ENCODE results near the gene TMEM239.
"Not testable (repeated sequence)": the region's sequence is repeated elsewhere in the genome, so short reads cannot be mapped to it uniquely, and the experiment has no call there.

The TMEM239 gene

DNA sequence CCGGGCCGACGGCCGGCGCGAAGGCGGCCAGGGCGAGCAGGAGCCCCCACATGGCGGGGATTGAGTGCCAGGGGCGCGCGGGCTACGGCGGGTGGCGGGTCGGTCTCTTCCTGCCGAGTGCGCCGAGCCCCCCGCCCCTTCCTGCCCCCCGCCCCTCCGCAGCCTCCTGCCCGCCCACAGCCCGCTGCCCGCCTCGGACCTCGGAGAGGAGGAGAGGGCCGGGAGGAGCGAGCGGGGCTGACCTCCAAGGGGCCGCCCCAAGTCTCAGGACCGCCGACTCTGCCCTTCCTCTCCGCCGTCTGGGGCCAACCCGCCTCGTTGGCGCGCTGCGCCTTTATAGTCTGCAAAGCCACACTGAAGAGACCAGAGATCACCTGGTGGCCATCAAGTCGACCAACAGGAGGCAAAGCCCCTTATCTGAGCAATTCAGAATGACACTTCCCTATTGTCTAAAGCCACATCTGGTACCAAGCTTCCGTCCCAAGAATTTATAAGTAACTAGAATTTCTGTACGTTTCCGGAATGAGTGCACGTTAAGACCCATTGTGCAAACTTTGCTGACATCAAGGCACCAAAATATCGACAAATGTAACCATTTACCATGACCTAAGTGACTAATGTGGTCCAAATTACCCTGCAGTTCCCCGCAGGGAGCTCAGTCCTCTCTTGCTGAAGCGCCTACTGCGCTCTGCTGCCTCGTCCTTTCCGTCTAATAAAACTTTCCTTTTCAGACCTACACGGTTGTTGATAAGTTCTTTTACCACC, 15.5 kb upstream of the TMEM239 start, which contains the start of gene CPXM1:
CPXM1 (minus strand) TSS at position 107 of the 765 bp plus-strand sequence; CDS start at position 52, 55 bp downstream.
- FAIRE-seq: no peak

DNA sequence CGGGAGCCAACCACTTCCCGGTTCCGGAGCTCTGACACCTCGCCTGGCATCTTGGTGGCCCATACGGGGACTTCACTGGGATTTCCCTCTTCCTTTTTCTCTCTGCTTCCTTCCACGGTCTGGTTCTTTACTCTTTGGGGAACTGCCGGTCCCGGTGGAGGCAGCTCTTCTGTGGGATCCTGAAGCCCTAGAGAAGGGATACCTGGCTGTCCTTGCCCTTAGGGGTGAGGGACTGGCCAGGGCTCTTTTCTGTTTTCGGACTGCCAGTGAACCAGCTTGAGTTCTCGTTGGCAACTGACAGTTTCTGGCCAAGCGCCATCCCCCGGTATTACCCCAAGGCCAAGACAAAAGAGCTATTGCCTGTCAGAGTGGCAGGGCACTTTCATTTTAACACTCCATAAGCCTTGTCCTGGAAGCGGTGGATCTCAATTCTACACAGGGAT, 14.9 kb upstream of the TMEM239 start:
- no peak for FAIRE-seq

GRCh38 chr20:2804041-2804828, 11.9 kb upstream of the TMEM239 start:
- no peak for FAIRE-seq

DNA sequence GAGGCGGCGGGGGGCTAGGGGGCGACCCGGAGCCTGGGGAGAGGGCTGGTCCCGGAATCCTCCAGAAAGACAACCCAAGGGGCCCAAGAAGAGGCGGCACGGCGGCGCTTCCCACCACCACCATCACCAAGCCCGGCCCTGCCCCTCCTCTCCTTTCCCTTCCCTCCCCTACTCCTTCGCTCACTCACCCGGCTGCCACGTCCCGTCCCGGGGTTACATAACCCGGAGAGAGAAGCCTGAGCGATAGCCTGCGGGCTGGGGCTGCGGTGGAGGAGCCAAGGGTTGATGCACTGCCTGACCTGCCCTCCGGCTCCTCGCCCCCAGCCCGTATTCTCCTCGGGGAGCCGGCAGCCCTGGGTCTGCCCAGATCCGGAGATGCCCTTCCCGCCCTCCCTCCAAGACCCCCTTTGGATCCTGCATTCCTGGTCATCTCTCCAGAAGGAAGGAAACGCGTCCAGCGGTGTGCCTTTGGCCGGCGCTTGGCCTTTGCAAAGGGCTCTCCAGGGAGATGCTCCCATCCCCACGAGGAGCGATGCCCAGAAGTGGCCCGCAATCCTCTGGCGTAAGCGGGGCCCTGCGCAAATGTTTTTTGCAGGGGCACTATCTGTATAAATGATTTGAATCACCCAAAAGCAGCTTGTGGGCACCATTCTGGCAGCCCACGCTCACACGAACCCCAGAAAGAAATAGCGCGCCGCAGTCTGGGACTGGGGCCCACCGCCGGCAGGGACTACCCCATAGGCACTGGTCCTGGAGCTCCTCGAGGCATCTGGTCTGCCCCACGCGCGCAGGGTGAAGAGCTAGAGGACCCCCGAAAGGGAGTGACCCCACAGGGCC, 11.1 kb upstream of the TMEM239 start:
- no peak for FAIRE-seq

- FAIRE-seq: no peak
Observed at GRCh38 chr20:2805689-2806350, 10.3 kb upstream of the TMEM239 start.

GRCh38 chr20:2806351-2806701, 9.8 kb upstream of the TMEM239 start:
- FAIRE-seq: no peak

DNA sequence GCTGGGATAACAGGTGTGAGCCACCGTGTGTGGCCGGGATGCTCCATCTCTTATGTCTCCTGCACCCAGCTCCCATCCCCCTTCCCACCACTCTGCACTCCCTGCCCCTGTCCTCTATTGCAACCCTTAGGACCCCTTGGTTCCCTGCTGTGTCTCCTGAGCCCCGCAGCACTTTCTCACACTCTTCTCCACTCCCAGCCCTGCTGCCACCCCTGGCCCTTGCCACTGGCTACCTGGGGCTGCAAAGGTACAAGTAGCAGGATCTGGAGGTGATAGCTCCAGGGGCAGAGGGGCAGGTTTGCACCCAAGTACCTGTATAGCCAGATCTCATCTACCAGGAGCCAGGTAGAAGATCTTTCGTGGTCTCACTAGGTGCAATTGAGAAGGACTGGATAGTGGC, 9.1 kb upstream of the TMEM239 start:
- FAIRE-seq: no peak

- FAIRE-seq: not testable (repeated sequence)
Observed at GRCh38 chr20:2807929-2808328, 8.2 kb upstream of the TMEM239 start.

DNA sequence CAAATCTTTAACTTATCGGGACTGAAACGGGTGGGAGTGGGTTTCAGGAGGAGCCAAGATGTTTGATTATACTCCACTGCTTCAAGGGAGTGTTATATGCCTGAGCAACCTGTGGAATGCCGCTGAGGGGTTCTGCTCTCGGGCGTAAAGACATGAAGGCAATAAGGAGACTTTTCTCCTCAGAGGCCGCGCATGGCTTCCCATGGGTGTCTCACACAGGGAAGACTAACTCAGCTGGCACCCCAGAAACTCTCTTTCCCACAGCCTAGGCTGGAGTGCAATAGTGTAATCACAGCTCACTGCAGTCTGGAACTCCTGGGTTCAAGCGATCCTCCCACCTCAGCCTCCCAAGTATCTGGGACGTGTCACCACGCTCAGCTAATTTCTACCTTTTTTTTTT, 6.5 kb upstream of the TMEM239 start:
- no peak for FAIRE-seq

- FAIRE-seq: no peak
Observed at GRCh38 chr20:2812189-2812588, 4.0 kb upstream of the TMEM239 start.

DNA sequence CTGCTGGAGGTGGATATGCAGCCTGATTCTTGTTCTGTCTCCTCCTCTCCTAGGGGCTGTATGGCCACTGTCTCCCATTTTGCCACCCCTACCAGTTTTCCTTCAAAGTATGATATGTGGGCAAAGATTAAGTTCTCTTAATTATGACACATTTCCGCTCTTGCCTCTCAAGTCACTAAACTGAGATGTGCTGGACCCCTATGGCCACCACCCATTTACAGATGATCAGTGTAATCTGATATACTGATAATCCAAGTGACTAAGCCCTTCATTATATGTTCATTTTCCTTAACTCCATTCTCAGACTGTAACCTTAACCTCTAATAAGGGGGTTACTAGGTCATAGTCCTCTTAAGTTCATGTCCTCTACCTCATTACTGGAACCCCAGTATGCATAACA, 2.1 kb upstream of the TMEM239 start:
- no peak for FAIRE-seq

GRCh38 chr20:2814587-2815051, 1.5 kb upstream of the TMEM239 start, which contains the start of gene C20orf141:
Gene C20orf141, plus strand, starts transcription at chr20:2814987. Its CDS starts 198 bp downstream, at chr20:2815185.
- FAIRE-seq: no peak

DNA sequence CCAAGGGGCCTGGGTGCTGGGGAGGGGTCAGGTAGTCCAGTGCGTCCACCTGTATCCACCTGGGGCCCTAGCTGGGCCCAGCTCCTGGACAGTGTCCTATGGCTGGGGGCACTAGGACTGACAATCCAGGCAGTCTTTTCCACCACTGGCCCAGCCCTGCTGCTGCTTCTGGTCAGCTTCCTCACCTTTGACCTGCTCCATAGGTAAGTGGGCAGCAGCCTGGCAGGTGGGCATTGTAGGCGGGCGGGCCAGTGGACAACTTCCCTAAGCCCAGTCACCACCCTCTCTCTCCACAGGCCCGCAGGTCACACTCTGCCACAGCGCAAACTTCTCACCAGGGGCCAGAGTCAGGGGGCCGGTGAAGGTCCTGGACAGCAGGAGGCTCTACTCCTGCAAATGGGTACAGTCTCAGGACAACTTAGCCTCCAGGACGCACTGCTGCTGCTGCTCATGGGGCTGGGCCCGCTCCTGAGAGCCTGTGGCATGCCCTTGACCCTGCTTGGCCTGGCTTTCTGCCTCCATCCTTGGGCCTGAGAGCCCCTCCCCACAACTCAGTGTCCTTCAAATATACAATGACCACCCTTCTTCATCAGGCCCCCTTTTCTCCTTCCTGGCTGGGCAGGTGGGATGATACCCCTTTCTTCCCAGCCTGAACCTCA, 793 bp upstream of the TMEM239 start:
- no peak for FAIRE-seq

GRCh38 chr20:2816583-2817340, 598 bp downstream of the TMEM239 start:
- FAIRE-seq: no peak

GRCh38 chr20:2817341-2817726, 1.2 kb downstream of the TMEM239 start:
- no peak for FAIRE-seq

DNA sequence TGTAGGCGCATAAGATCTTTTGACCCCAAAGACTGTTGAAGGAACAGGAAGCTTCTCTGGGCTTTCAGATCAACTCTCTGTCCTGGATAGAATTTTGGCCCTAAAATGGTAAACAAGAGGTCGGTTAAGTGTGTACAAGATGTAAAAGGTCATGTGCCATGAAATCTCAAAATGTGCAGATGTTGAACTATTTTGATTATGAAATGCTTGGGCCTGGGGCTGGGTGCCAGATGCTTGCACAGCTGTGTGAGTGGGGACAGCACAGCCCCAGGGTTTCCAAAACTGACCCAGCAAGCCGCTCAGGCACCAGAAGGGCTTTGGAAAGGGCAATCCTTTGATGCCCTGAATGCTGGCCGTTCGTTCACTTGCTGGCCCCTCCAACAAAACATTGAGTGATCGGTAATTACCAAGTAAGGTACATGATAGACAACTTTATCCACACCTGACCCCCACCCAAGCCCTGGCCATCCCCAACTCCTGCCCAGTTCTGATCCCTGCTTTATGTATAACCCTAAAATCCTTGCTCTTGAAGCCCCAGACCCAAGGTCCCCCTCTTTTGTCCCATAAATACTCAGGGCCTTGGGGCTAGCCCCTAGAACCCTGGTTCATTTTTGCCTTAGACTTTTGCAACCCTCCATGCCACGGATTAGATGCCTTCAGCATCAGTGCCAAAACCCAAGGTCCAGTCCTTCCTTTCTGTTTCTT, 1.9 kb downstream of the TMEM239 start:
- FAIRE-seq: no peak

GRCh38 chr20:2820084-2820895, 4.1 kb downstream of the TMEM239 start:
- no peak for FAIRE-seq

DNA sequence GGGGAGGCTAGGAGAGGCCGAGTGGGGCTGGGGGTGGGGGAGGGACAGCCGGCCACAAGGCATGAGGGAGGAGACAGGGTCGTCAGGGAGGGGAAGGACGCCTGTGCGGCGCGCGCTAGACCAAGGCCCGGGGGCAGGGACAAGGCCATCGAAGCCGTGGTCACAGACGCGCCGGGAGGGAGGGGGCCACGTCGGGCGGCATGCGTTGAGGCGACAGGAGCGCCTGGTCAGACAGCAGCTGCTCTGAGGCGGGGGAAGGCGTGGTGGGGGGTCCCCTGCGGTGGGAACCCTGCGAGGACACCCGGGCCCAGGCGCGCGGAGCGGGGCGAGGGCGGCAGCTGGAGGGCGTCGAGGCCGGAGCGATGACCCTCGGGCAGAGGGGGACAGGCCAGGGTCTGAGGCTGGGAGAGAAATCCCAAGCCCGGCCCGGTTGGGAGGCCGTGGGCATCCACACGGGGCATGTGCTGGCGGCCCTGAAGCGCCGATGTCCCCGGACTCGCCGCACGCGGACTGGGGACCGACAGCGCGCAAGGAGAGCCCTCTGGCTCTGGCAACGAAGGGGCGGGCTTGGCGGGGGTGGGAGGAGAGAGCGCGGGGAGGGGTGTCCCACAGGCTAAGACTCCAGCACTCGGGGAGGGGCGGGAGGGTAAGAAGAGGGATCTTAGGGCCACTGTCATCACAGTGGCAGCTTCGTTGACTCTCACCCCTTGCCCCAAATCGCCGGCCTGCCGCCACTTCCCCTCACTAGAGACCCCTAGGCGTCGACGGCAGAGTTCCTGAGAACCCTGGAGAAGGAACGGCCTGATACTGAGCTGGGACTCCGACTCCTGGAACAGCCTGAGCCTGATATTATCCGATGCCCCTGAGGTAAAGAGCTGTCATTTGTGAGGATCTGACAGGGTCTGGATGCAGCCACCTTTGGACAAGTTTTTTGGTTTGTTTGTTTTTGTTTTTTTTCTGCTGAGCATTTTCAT, 5.0 kb downstream of the TMEM239 start:
- no peak for FAIRE-seq

All from islet of Langerhans (tissue), 1 donor.